SK-N-SH treated with all-trans-retinoic acid at 6 μM for 48 hours (cell line): ENCODE results near the gene SIDT1.

Source experiments
- ARNTL ChIP-seq: fragments of 450-650 bp; formaldehyde crosslinking; IDR thresholded peaks from 2 replicates; pipeline ENCODE4 v1.5.0; 2020; ENCODE audit warnings: low read depth, mild to moderate bottlenecking, moderate library complexity, borderline replicate concordance
- BACH2 ChIP-seq: fragments of 250-450 bp; sonication (Bioruptor Pico); IDR thresholded peaks from 2 replicates; pipeline ENCODE4 v1.9.0; 2021; ENCODE audit warnings: mild to moderate bottlenecking, borderline replicate concordance
- CSDC2 ChIP-seq: fragments of 250-450 bp; sonication (Bioruptor Pico); IDR thresholded peaks from 2 replicates; pipeline ENCODE4 v1.5.0; 2020; ENCODE audit warnings: mild to moderate bottlenecking, moderate library complexity
- ESRRG ChIP-seq: fragments of 250-450 bp; sonication (Bioruptor Pico); IDR thresholded peaks from 2 replicates; pipeline ENCODE4 v1.6.1; 2021; ENCODE audit warnings: mild to moderate bottlenecking
- OSR1 ChIP-seq: fragments of 250-450 bp; sonication (Bioruptor Pico); IDR thresholded peaks from 2 replicates; pipeline ENCODE4 v1.8.0; 2022; ENCODE audit warnings: moderate library complexity, mild to moderate bottlenecking, inconsistent platforms
- POU6F1 ChIP-seq: fragments of 250-450 bp; sonication (Bioruptor Pico); IDR thresholded peaks from 2 replicates; pipeline ENCODE4 v1.8.0; 2021; ENCODE audit warnings: low read depth, mild to moderate bottlenecking, moderate library complexity, borderline replicate concordance
- RARB ChIP-seq: fragments of 250-450 bp; sonication (Bioruptor Pico); IDR thresholded peaks from 2 replicates; pipeline ENCODE4 v1.8.0; 2021; ENCODE audit warnings: mild to moderate bottlenecking, moderate library complexity
- SNAI2 ChIP-seq: fragments of 250-450 bp; sonication (Bioruptor Pico); IDR thresholded peaks from 2 replicates; pipeline ENCODE4 v1.5.0; 2020; ENCODE audit warnings: mild to moderate bottlenecking, moderate library complexity
- TCF4 ChIP-seq: fragments of 250-450 bp; sonication (Bioruptor Pico); IDR thresholded peaks from 2 replicates; pipeline ENCODE4 v1.8.0; 2021; ENCODE audit warnings: mild to moderate bottlenecking, moderate library complexity, borderline replicate concordance

GRCh38 chr3:113485161-113485609 lies 47.2 kb upstream of the SIDT1 start:
- no peak for TF ChIP-seq BACH2
- no peak for TF ChIP-seq RARB
- TF ChIP-seq ESRRG (CRISPR knock-in tag): no peak
- TF ChIP-seq POU6F1: no peak
- TF ChIP-seq OSR1 (CRISPR knock-in tag): no peak
- TF ChIP-seq SNAI2 (CRISPR knock-in tag): no peak
- no peak for TF ChIP-seq CSDC2 (CRISPR knock-in tag)
- TF ChIP-seq ARNTL (CRISPR knock-in tag): no peak
- no peak for TF ChIP-seq TCF4 (CRISPR knock-in tag)
